ENCODE results near the gene LSM10.

The LSM10 gene

GRCh38 chr1:36411674-36412648 is 14.3 kb upstream of the LSM10 start:
- peak; percentile 29 for DNase-seq
- in situ Hi-C loops (cut with MboI; ENCODE audit: low pct_unique_long_range_greater_than_20kb, low sequenced_read_pairs) = no loop called here

GRCh38 chr1:36408479-36408878 is 10.8 kb upstream of the LSM10 start:
- DNase-seq = no peak
- in situ Hi-C loops (cut with MboI; ENCODE audit: low pct_unique_long_range_greater_than_20kb, low sequenced_read_pairs) = no loop called here

- in situ Hi-C loops (cut with MboI; ENCODE audit: low pct_unique_long_range_greater_than_20kb, low sequenced_read_pairs) = no loop called here
- DNase-seq = no peak
These were observed 8.7 kb upstream of the LSM10 start for GRCh38 chr1:36406440-36406839.

GRCh38 chr1:36402504-36402890 is 4.8 kb upstream of the LSM10 start:
- in situ Hi-C loops (cut with MboI; ENCODE audit: low pct_unique_long_range_greater_than_20kb, low sequenced_read_pairs) = no loop called here
- DNase-seq = no peak

- in situ Hi-C loops (cut with MboI; ENCODE audit: low pct_unique_long_range_greater_than_20kb, low sequenced_read_pairs) = no loop called here
These were observed 4.1 kb upstream of the LSM10 start for GRCh38 chr1:36401602-36402503.

GRCh38 chr1:36400825-36401601 is 3.3 kb upstream of the LSM10 start:
- DNase-seq = peak; percentile 53
- in situ Hi-C loops (cut with MboI; ENCODE audit: low pct_unique_long_range_greater_than_20kb, low sequenced_read_pairs) = no loop called here

More at GRCh38 chr1:36401602-36402503, 4.1 kb upstream of the LSM10 start:
- DNase-seq = no peak

- in situ Hi-C loops (cut with MboI; ENCODE audit: low pct_unique_long_range_greater_than_20kb, low sequenced_read_pairs) = no loop called here
- no peak for DNase-seq
These were observed 2.8 kb upstream of the LSM10 start for GRCh38 chr1:36400514-36400824.

- no peak for DNase-seq
- in situ Hi-C loops (cut with MboI; ENCODE audit: low pct_unique_long_range_greater_than_20kb, low sequenced_read_pairs) = no loop called here
These were observed 766 bp upstream of the LSM10 start for GRCh38 chr1:36398370-36398977.

- in situ Hi-C loops (cut with MboI; ENCODE audit: low pct_unique_long_range_greater_than_20kb, low sequenced_read_pairs) = no loop called here
- DNase-seq = no peak
These were observed 678 bp downstream of the LSM10 start for GRCh38 chr1:36397083-36397377.

- no peak for DNase-seq
- in situ Hi-C loops (cut with MboI; ENCODE audit: low pct_unique_long_range_greater_than_20kb, low sequenced_read_pairs) = no loop called here
These were observed 1.3 kb downstream of the LSM10 start for GRCh38 chr1:36396359-36396758.

- DNase-seq = no peak
- in situ Hi-C loops (cut with MboI; ENCODE audit: low pct_unique_long_range_greater_than_20kb, low sequenced_read_pairs) = no loop called here
These were observed 4.0 kb downstream of the LSM10 start for GRCh38 chr1:36393686-36394085.

GRCh38 chr1:36392836-36393235 is 4.9 kb downstream of the LSM10 start:
- DNase-seq = no peak
- in situ Hi-C loops (cut with MboI; ENCODE audit: low pct_unique_long_range_greater_than_20kb, low sequenced_read_pairs) = no loop called here

- no peak for DNase-seq
- in situ Hi-C loops (cut with MboI; ENCODE audit: low pct_unique_long_range_greater_than_20kb, low sequenced_read_pairs) = no loop called here
These were observed 6.4 kb downstream of the LSM10 start for GRCh38 chr1:36391271-36391670.

- in situ Hi-C loops (cut with MboI; ENCODE audit: low pct_unique_long_range_greater_than_20kb, low sequenced_read_pairs) = no loop called here
- DNase-seq = no peak
These were observed 7.3 kb downstream of the LSM10 start for GRCh38 chr1:36390411-36390810.

GRCh38 chr1:36389999-36390398 is 7.7 kb downstream of the LSM10 start:
- in situ Hi-C loops (cut with MboI; ENCODE audit: low pct_unique_long_range_greater_than_20kb, low sequenced_read_pairs) = no loop called here

GRCh38 chr1:36389261-36389660 is 8.4 kb downstream of the LSM10 start:
- in situ Hi-C loops (cut with MboI; ENCODE audit: low pct_unique_long_range_greater_than_20kb, low sequenced_read_pairs) = no loop called here
- DNase-seq = no peak

More at GRCh38 chr1:36389999-36390398, 7.7 kb downstream of the LSM10 start:
- no peak for DNase-seq

- in situ Hi-C loops (cut with MboI; ENCODE audit: low pct_unique_long_range_greater_than_20kb, low sequenced_read_pairs) = no loop called here
- DNase-seq = no peak
These were observed 10.4 kb downstream of the LSM10 start for GRCh38 chr1:36387141-36387949.
